A549 (cell line): ENCODE results near the gene GALNTL6.

Source experiments
- CHD2 ChIP-seq: fragments of 150-350 bp; IDR thresholded peaks from 2 replicates; pipeline ENCODE4 v1.6.1; 2014; ENCODE audit warnings: low read length; ENCODE audit not compliant: partially characterized antibody
- CTCF ChIP-seq: fragments of >200 bp; sonication (Bioruptor Twin); formaldehyde crosslinking; IDR thresholded peaks from 3 replicates; pipeline ENCODE4 v1.5.1; 2016
- EP300 ChIP-seq, 2 experiments: fragments of >200 bp; sonication (Bioruptor Twin); formaldehyde crosslinking; IDR thresholded peaks; 2 replicates in 1 of 2; 3 replicates in 1 of 2; pipeline ENCODE4 v1.6.1; 2016 to 2017
- GATA3 ChIP-seq: IDR thresholded peaks from 2 replicates; pipeline ENCODE4 v1.6.1; 2012; ENCODE audit warnings: borderline replicate concordance
- HMGXB4 ChIP-seq: fragments of 250-450 bp; sonication (Bioruptor Pico); IDR thresholded peaks from 2 replicates; pipeline ENCODE4 v1.5.0; 2021; ENCODE audit warnings: mild to moderate bottlenecking, moderate library complexity, borderline replicate concordance
- HOXB5 ChIP-seq: fragments of 250-450 bp; sonication (Bioruptor Pico); IDR thresholded peaks from 2 replicates; pipeline ENCODE4 v1.5.0; 2020; ENCODE audit warnings: mild to moderate bottlenecking, moderate library complexity
- POLR2A ChIP-seq: IDR thresholded peaks from 2 replicates; pipeline ENCODE4 v1.6.1; 2012; ENCODE audit warnings: mild to moderate bottlenecking, low read length
- RCOR1 ChIP-seq: fragments of 150-350 bp; IDR thresholded peaks from 2 replicates; pipeline ENCODE4 v1.6.1; 2014; ENCODE audit warnings: antibody characterized with exemption, low read length, low read depth
- RFX5 ChIP-seq: fragments of 450-650 bp; IDR thresholded peaks from 2 replicates; pipeline ENCODE4 v1.7.1; 2014; ENCODE audit warnings: antibody characterized with exemption, mild to moderate bottlenecking, moderate library complexity

GRCh38 chr4:171851295-171851694, 38.1 kb downstream of the GALNTL6 start:
- no peak for TF ChIP-seq CTCF
- no peak for TF ChIP-seq GATA3
- TF ChIP-seq POLR2A: no peak
- no peak for TF ChIP-seq RCOR1
- TF ChIP-seq CHD2: no peak
- no peak for TF ChIP-seq EP300 (IDR thresholded peaks at IDR 0.05)
- no peak for TF ChIP-seq HOXB5 (CRISPR knock-in tag)
- TF ChIP-seq RFX5: no peak
- no peak for TF ChIP-seq HMGXB4 (CRISPR knock-in tag)
